ENCODE data around the gene P2RY14.

DNA sequence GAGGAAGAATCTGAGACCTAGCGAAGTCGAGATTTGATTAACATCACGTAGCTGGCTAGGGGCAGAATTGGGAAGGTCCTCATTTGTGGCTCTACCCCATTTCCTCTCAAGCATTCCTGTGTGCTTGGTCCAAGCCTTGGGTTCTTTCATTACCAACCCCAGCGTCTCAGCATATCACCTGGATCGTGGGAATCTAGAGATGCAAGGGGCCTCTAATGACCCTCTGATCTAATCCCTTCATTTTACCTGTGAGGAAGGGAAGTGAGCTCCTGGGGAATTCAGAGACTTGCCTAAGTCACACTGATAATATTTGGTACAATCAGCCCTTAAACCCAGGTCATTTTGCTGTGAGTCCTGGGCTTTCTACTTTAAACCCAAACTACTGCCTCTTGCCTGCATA lies 36.3 kb upstream of the P2RY14 start:
- no peak for TF ChIP-seq EZH2 (IDR thresholded peaks at IDR 0.05; ENCODE audit: insufficient read depth, poor library complexity, severe bottlenecking)
- no peak for TF ChIP-seq EZH2phosphoT487 (IDR thresholded peaks at IDR 0.05; ENCODE audit: insufficient read depth, low read depth)
